SH-SY5Y (cell line): ENCODE data around the gene DDX20.

Experiments
- GATA2 ChIP-seq: IDR thresholded peaks from 2 replicates; pipeline ENCODE4 v1.6.1; 2011; ENCODE audit warnings: mild to moderate bottlenecking, low read depth, low read length
- GATA3 ChIP-seq: IDR thresholded peaks from 2 replicates; pipeline ENCODE4 v1.6.1; 2011; ENCODE audit warnings: low read depth, mild to moderate bottlenecking, low read length, moderate library complexity

- TF ChIP-seq GATA3 (no peak), GATA2 (no peak)
These were observed 25.0 kb upstream of the DDX20 start for GRCh38 chr1:111730706-111731105.
